A549 (cell line): Measurements from ENCODE around the gene PTEN. TPM values are rescaled to one million over a fixed set of nuclear protein-coding genes. Genes with fewer than 3 reads are reported as not detected.
A peak's percentile ranks its signal among the peaks of the same experiment; 100 is the strongest.

ENCODE experiments used
- ATAC-seq, 2 experiments: fragments of 200-7000 bp in 1 of 2; fragments of >200 bp in 1 of 2; cut with Nextera tagmentation in 1 of 2; cut with Tn5 transposase in 1 of 2; 3 replicates each; pipeline versions ENCODE4 v1.8.0 to v1.9.1; 2018 to 2020; ENCODE audit warnings: mild to moderate bottlenecking in 1 of 2, moderate library complexity in 1 of 2
- CTCF ChIA-PET: fragments of 300-600 bp; sonication (Branson Sonifier 250); formaldehyde crosslinking; extraction: SDS; loops from one replicate; lab custom pipeline; 2021; ENCODE audit warnings: antibody characterized with exemption, inconsistent platforms; lab: Yijun Ruan, JAX
- POLR2A ChIA-PET: fragments of 350-600 bp; formaldehyde crosslinking; extraction: SDS; loops from one replicate; lab custom pipeline; 2021; ENCODE audit warnings: antibody characterized with exemption, inconsistent platforms; lab: Yijun Ruan, JAX
- DNase-seq, 2 experiments: peaks; one replicate each; pipeline versions ENCODE4 v3.0.0 to v3.0.0-alpha.2; 2011 to 2016; ENCODE audit warnings: low read depth in 1 of 2, low spot score in 1 of 2
- FAIRE-seq: peaks from 2 replicates; lab custom pipeline; 2011; peaks lifted over from hg19 to GRCh38; lab: Jason Lieb, UNC
- H3K27ac ChIP-seq, 2 experiments: fragments of >200 bp; sonication (Bioruptor Twin); formaldehyde crosslinking; 3 replicates each; pipeline ENCODE4 v1.5.1; 2016 to 2017
- H3K4me1 ChIP-seq: fragments of >200 bp; sonication (Bioruptor Twin); formaldehyde crosslinking; 3 replicates; pipeline ENCODE4 v1.6.1; 2016
- H3K4me2 ChIP-seq: fragments of >200 bp; sonication (Bioruptor Twin); formaldehyde crosslinking; 3 replicates; pipeline ENCODE4 v1.6.1; 2016
- H3K4me3 ChIP-seq: fragments of >200 bp; sonication (Bioruptor Twin); formaldehyde crosslinking; 3 replicates; pipeline ENCODE4 v1.5.1; 2016
- H3K9me3 ChIP-seq: fragments of >200 bp; sonication (Bioruptor Twin); formaldehyde crosslinking; 3 replicates; pipeline ENCODE4 v1.6.1; 2016
- CBX2 ChIP-seq: fragments of 200-600 bp; sonication (generic); IDR thresholded peaks from 2 replicates; pipeline ENCODE4 v1.6.1; 2016; ENCODE audit warnings: low read depth, mild to moderate bottlenecking, borderline replicate concordance
- CEBPB ChIP-seq, 2 experiments: fragments of >200 bp in 1 of 2; sonication (Bioruptor Twin) in 1 of 2; formaldehyde crosslinking in 1 of 2; IDR thresholded peaks; 2 replicates each; pipeline ENCODE4 v1.6.1; 2012 to 2016
- CHD4 ChIP-seq: fragments of 200-600 bp; sonication (generic); IDR thresholded peaks from 2 replicates; pipeline ENCODE4 v1.6.1; 2016; ENCODE audit warnings: antibody characterized with exemption, mild to moderate bottlenecking, borderline replicate concordance
- EHF ChIP-seq: fragments of 250-450 bp; sonication (Bioruptor Pico); IDR thresholded peaks from 2 replicates; pipeline ENCODE4 v1.5.0; 2020; ENCODE audit warnings: mild to moderate bottlenecking
- EP300 ChIP-seq, 2 experiments: fragments of >200 bp; sonication (Bioruptor Twin); formaldehyde crosslinking; IDR thresholded peaks; 2 replicates in 1 of 2; 3 replicates in 1 of 2; pipeline ENCODE4 v1.6.1; 2016 to 2017
- HEYL ChIP-seq: fragments of 250-450 bp; sonication (Bioruptor Pico); IDR thresholded peaks from 2 replicates; pipeline ENCODE4 v1.8.0; 2021; ENCODE audit warnings: mild to moderate bottlenecking, moderate library complexity
- HOXA7 ChIP-seq: fragments of 250-450 bp; sonication (Bioruptor Pico); IDR thresholded peaks from 2 replicates; pipeline ENCODE4 v1.5.0; 2020; ENCODE audit warnings: mild to moderate bottlenecking, moderate library complexity
- HOXB5 ChIP-seq: fragments of 250-450 bp; sonication (Bioruptor Pico); IDR thresholded peaks from 2 replicates; pipeline ENCODE4 v1.5.0; 2020; ENCODE audit warnings: mild to moderate bottlenecking, moderate library complexity
- JUN ChIP-seq, 2 experiments: fragments of >200 bp; sonication (Bioruptor Twin); formaldehyde crosslinking; IDR thresholded peaks; 2 replicates in 1 of 2; 3 replicates in 1 of 2; pipeline ENCODE4 v1.6.1; 2016 to 2017
- JUNB ChIP-seq: fragments of >200 bp; sonication (Bioruptor Twin); formaldehyde crosslinking; IDR thresholded peaks from 2 replicates; pipeline ENCODE4 v1.6.1; 2016
- MAFK ChIP-seq: fragments of 450-650 bp; IDR thresholded peaks from 2 replicates; pipeline ENCODE4 v1.6.1; 2014; ENCODE audit not compliant: partially characterized antibody
- PHF8 ChIP-seq: fragments of 200-600 bp; sonication (generic); IDR thresholded peaks from 2 replicates; pipeline ENCODE4 v1.6.1; 2016; ENCODE audit warnings: low read depth, mild to moderate bottlenecking, antibody characterized with exemption, moderate library complexity, borderline replicate concordance
- POLR2A ChIP-seq: IDR thresholded peaks from 2 replicates; pipeline ENCODE4 v1.6.1; 2012; ENCODE audit warnings: mild to moderate bottlenecking, low read length
- RAD21 ChIP-seq, 2 experiments: fragments of >200 bp in 1 of 2; sonication (Bioruptor Twin) in 1 of 2; formaldehyde crosslinking in 1 of 2; IDR thresholded peaks in 1 of 2; conservative IDR thresholded peaks in 1 of 2; 2 replicates in 1 of 2; 3 replicates in 1 of 2; pipeline ENCODE4 v1.6.1; 2012 to 2018; ENCODE audit warnings: inconsistent platforms in 1 of 2
- RCOR1 ChIP-seq: fragments of 150-350 bp; IDR thresholded peaks from 2 replicates; pipeline ENCODE4 v1.6.1; 2014; ENCODE audit warnings: antibody characterized with exemption, low read length, low read depth
- RFX5 ChIP-seq: fragments of 450-650 bp; IDR thresholded peaks from 2 replicates; pipeline ENCODE4 v1.7.1; 2014; ENCODE audit warnings: antibody characterized with exemption, mild to moderate bottlenecking, moderate library complexity
- SMC3 ChIP-seq: fragments of >200 bp; sonication (Bioruptor Twin); formaldehyde crosslinking; IDR thresholded peaks from 3 replicates; pipeline ENCODE4 v1.6.1; 2018; ENCODE audit warnings: inconsistent platforms
- ZFP36 ChIP-seq: fragments of 450-650 bp; IDR thresholded peaks from 2 replicates; pipeline ENCODE4 v1.6.1; 2014; ENCODE audit warnings: borderline replicate concordance; ENCODE audit not compliant: partially characterized antibody
- ZNF302 ChIP-seq: fragments of 250-450 bp; sonication (Bioruptor Pico); IDR thresholded peaks from 2 replicates; pipeline ENCODE4 v1.9.0; 2021; ENCODE audit warnings: inconsistent platforms, mild to moderate bottlenecking, moderate library complexity
- ZSCAN20 ChIP-seq: fragments of 250-450 bp; sonication (Bioruptor Pico); IDR thresholded peaks from 2 replicates; pipeline ENCODE4 v1.8.0; 2022; ENCODE audit warnings: mild to moderate bottlenecking, moderate library complexity
- WGBS: methylation state at CpG from one replicate; pipeline ENCODE4 v1.1.6; 2017; ENCODE audit errors: missing lambda C conversion rate; 5-methylcytosine and 5-hydroxymethylcytosine counted together
- polyA plus RNA-seq, 4 experiments: library from polyadenylated mRNA; depleted of rRNA in 3 of 4; stranded (reverse); fragments of >200 nt; fragmentation: RNase III in 1 of 4; extraction: RNeasy Plus Mini Kit Qiagen cat#74134 plus additional on column Dnase treatment in 1 of 4; gene quantifications; 2 replicates in 3 of 4; 3 replicates in 1 of 4; pipeline ENCODE4 v1.2.3, GENCODE V29; 2011 to 2017
- TF ChIP-seq, protein P1 (sequence below): fragments of 250-450 bp; sonication (Bioruptor Pico); IDR thresholded peaks from 2 replicates; pipeline ENCODE4 v1.5.0; 2020; ENCODE audit warnings: low read depth, mild to moderate bottlenecking, moderate library complexity
- TF ChIP-seq, protein P2 (sequence below): IDR thresholded peaks from 2 replicates; pipeline ENCODE4 v1.6.1; 2012
- TF ChIP-seq, protein P3 (sequence below): fragments of 200-600 bp; sonication (generic); IDR thresholded peaks from 2 replicates; pipeline ENCODE4 v1.6.1; 2016; ENCODE audit warnings: antibody characterized with exemption, mild to moderate bottlenecking, moderate library complexity

The PTEN gene
- polyA plus RNA-seq, 2 of the 4 experiments (the other 2 are of a cell fraction) = 33.6 to 58.3 TPM

DNA sequence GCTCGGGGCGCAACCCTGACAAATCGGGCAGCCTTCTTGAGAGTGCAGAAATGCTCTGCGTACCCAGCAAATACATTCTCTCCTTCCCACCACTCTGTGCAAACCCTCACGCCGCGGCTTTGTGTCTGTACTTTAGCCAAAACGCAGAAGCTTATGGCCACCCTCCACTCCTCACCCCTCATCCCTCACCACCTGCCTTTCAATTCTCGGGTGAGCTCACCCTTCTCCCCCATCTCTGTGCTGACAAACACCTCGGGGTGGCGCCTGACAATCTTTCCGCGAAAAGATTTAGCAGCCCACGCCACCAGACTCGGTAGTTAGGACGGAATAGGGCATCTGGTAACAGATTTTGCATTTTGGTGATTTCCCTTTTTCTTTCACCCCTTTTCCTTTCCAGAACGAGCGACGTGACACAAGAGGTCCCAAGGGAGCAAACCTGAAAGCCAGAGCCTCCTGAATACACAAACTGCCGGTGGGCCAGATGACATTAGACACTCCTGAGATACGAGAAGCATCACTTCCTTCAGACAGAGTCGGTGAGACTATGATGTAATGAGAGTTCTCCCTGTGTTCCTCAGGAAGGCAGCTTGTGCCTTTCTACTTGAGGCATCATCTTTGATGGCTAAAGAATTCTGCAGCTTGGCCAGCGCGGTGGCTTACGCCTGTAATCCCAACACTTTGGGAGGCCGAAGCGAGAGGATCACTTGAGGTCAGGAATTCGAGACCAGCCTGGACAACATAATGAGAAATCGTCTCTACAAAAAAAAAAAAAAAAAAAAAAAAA lies 44.7 kb upstream of the PTEN start:
- H3K4me1 ChIP-seq = peaks cover 35% of the 10 kb centered on the region
- ChIA-PET POLR2A (interaction anchor here (0.6 to 3.3 kb wide), 9 partner anchors 12 to 314 kb away, joined by 3 to 26 read pairs (median 4); partner anchors contain the start of genes KLLN, MINPP1, PAPSS2 and PTEN), CTCF (interaction anchor here (0.6 to 2.9 kb wide), 20 partner anchors 9 to 851 kb away, joined by 3 to 18 read pairs (median 4); no protein-coding TSS in a partner anchor)
- ATAC-seq (peak; percentile 72 to 76), DNase-seq (peak; percentile 30 to 64), FAIRE-seq (peak; percentile 13)
- WGBS = 15% methylated on average over 29 of the region's 29 CpGs
- H3K4me2 ChIP-seq = peak overlapping the region; percentile 91
- peak overlapping the region; percentile 70 for H3K4me3 ChIP-seq
- H3K27ac ChIP-seq = peak overlapping the region; percentile 85 to 95
- no peaks in the 10 kb centered on the region for H3K9me3 ChIP-seq
- TF ChIP-seq SMC3 (peak; percentile 42; the same call in 2 of the 3 replicates), RCOR1 (no peak), HOXA7 (CRISPR knock-in tag) (no peak), RAD21 (conservative IDR thresholded peaks at IDR 0.05 in 1 of 2, IDR thresholded peaks at IDR 0.05 in 1 of 2) (peak in 1 of 2 experiments; percentile 31; a peak in 2 of 5 replicates), CBX2 (no peak)

DNA sequence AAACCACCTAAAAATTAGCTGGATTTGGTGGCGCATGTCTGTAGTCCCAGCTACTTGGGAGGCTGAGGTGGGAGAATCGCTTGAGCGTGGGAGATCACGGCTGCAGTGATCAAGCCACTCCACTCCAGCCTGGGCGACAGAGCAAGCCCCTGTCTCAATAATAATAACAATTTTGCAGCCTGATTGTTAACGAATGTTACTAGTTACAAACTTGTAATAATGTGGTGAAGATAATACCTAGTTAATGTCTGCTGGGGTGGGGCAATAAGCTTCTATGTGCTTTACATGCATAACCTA lies 44.2 kb upstream of the PTEN start:
- DNase-seq = no peak
- WGBS = 85% methylated on average over 6 of the region's 6 CpGs
- H3K27ac ChIP-seq = peak overlapping the region; percentile 85 to 95; a peak in 5 of 6 replicates
- peaks cover 33% of the 10 kb centered on the region for H3K4me1 ChIP-seq
- peak overlapping the region; percentile 91 for H3K4me2 ChIP-seq
- no peak for TF ChIP-seq CHD4
- no peak for TF ChIP-seq PHF8
- TF ChIP-seq JUN (IDR thresholded peaks at IDR 0.05) = no peak
- ChIA-PET POLR2A (interaction anchor here (0.6 to 3.3 kb wide), 3 partner anchors 27 to 100 kb away, joined by 4 to 26 read pairs (median 24); partner anchors contain the start of genes KLLN and PTEN), CTCF (interaction anchor here (0.6 to 2.9 kb wide), 12 partner anchors 9 to 746 kb away, joined by 3 to 18 read pairs (median 4); no protein-coding TSS in a partner anchor)
- H3K4me3 ChIP-seq = peak overlapping the region; percentile 70; the same call in 2 of the 3 replicates
- no peak for FAIRE-seq
- no peaks in the 10 kb centered on the region for H3K9me3 ChIP-seq
- no peak for ATAC-seq

DNA sequence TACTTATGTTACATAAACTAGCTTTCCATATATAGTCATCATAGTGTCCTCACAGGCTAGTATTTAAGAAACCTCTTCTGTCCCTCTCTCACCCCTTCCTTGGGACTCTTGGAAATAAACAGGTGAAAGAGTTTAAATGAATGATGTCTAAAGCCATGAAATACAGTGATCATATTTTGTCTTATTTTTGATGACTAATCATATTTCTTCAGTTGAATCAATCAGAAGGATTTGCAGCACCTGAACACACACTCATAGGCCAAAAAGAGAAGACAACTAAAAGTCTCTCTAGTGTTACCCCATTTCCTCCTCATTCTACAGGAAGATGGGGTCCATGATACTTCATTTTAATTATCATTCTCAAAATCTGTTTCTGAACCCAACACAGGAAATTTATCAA lies 36.8 kb upstream of the PTEN start:
- H3K4me2 ChIP-seq = no peak overlapping the region
- H3K4me3 ChIP-seq = no peak overlapping the region
- CTCF ChIA-PET = interaction anchor here (1.1 to 3.7 kb wide), 2 partner anchors 12 to 31 kb away, joined by 3 to 11 read pairs; no protein-coding TSS in a partner anchor
- TF ChIP-seq HOXA7 (CRISPR knock-in tag) = no peak
- TF ChIP-seq MAFK = peak; percentile 97
- H3K4me1 ChIP-seq = no peaks in the 10 kb centered on the region
- H3K9me3 ChIP-seq = no peaks in the 10 kb centered on the region
- DNase-seq = no peak
- no peak overlapping the region for H3K27ac ChIP-seq
- no peak for FAIRE-seq
- no peak for ATAC-seq
- POLR2A ChIA-PET = no interaction called here

DNA sequence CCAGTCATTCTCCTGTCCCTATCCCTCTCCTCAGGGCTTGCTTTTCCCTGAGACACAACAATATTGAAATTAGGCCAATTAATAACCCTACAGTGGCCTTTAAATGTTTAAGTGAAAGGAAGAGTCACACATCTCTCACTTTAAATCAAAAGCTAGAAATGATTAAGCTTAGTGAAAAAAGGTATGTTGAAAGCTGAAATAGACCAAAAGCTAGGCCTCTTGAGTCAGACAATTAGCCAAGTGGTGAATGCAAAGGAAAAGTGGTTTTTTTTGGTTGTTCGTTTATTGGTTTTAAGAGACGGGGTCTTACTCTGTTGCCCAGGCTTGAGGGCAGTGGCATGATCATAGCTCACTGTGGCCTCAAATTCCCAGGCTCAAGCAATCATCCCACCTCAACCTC lies 35.7 kb upstream of the PTEN start:
- ChIA-PET POLR2A (no interaction called here), CTCF (interaction anchor here (0.7 to 3.7 kb wide), 4 partner anchors 8 to 291 kb away, joined by 3 to 11 read pairs (median 5); no protein-coding TSS in a partner anchor)
- Histone ChIP-seq H3K4me2 (no peak overlapping the region), H3K4me3 (no peak overlapping the region), H3K9me3 (no peaks in the 10 kb centered on the region), H3K4me1 (no peaks in the 10 kb centered on the region; the same call in 2 of the 3 replicates), H3K27ac (no peak overlapping the region)
- DNase-seq (no peak), ATAC-seq (no peak), FAIRE-seq (no peak)
- WGBS = 85% methylated on average over 2 of the region's 2 CpGs
- TF ChIP-seq RFX5 (no peak), HOXB5 (CRISPR knock-in tag) (no peak), POLR2A (no peak), EHF (no peak), CEBPB (IDR thresholded peaks at IDR 0.05) (no peak), JUNB (no peak), ZFP36 (no peak), ZNF302 (CRISPR knock-in tag) (no peak), MAFK (no peak), ZSCAN20 (CRISPR knock-in tag) (no peak), PHF8 (no peak), HEYL (CRISPR knock-in tag) (no peak), EP300 (IDR thresholded peaks at IDR 0.05) (no peak)
- TF ChIP-seq, protein P1, sequence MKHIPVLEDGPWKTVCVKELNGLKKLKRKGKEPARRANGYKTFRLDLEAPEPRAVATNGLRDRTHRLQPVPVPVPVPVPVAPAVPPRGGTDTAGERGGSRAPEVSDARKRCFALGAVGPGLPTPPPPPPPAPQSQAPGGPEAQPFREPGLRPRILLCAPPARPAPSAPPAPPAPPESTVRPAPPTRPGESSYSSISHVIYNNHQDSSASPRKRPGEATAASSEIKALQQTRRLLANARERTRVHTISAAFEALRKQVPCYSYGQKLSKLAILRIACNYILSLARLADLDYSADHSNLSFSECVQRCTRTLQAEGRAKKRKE (CRISPR knock-in tag) = no peak
- TF ChIP-seq, protein P2, sequence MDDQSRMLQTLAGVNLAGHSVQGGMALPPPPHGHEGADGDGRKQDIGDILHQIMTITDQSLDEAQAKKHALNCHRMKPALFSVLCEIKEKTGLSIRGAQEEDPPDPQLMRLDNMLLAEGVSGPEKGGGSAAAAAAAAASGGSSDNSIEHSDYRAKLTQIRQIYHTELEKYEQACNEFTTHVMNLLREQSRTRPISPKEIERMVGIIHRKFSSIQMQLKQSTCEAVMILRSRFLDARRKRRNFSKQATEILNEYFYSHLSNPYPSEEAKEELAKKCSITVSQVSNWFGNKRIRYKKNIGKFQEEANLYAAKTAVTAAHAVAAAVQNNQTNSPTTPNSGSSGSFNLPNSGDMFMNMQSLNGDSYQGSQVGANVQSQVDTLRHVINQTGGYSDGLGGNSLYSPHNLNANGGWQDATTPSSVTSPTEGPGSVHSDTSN = no peak
- TF ChIP-seq, protein P3, sequence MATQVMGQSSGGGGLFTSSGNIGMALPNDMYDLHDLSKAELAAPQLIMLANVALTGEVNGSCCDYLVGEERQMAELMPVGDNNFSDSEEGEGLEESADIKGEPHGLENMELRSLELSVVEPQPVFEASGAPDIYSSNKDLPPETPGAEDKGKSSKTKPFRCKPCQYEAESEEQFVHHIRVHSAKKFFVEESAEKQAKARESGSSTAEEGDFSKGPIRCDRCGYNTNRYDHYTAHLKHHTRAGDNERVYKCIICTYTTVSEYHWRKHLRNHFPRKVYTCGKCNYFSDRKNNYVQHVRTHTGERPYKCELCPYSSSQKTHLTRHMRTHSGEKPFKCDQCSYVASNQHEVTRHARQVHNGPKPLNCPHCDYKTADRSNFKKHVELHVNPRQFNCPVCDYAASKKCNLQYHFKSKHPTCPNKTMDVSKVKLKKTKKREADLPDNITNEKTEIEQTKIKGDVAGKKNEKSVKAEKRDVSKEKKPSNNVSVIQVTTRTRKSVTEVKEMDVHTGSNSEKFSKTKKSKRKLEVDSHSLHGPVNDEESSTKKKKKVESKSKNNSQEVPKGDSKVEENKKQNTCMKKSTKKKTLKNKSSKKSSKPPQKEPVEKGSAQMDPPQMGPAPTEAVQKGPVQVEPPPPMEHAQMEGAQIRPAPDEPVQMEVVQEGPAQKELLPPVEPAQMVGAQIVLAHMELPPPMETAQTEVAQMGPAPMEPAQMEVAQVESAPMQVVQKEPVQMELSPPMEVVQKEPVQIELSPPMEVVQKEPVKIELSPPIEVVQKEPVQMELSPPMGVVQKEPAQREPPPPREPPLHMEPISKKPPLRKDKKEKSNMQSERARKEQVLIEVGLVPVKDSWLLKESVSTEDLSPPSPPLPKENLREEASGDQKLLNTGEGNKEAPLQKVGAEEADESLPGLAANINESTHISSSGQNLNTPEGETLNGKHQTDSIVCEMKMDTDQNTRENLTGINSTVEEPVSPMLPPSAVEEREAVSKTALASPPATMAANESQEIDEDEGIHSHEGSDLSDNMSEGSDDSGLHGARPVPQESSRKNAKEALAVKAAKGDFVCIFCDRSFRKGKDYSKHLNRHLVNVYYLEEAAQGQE = no peak
